ENCODE results near the gene TTN.

DNA sequence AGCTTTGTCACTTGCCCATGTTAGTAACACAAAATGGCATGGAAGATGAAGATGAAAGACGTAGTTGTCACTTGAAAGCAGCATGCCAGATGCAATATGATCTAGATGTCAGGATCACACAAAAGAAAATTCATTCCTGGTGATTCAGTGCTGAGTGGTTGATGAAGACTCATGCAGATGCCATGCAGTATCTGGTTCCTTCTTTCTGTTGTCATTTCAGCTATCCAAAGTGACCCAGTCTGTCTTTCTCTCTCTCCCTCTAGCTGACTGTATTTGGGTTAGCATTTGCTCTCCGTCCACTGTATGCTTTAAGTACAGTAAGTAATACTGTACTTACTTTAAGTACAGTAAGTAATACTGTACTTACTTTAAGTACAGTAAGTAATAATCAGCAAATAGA is 50.4 kb downstream of the TTN start:
- TF ChIP-seq, protein P1, sequence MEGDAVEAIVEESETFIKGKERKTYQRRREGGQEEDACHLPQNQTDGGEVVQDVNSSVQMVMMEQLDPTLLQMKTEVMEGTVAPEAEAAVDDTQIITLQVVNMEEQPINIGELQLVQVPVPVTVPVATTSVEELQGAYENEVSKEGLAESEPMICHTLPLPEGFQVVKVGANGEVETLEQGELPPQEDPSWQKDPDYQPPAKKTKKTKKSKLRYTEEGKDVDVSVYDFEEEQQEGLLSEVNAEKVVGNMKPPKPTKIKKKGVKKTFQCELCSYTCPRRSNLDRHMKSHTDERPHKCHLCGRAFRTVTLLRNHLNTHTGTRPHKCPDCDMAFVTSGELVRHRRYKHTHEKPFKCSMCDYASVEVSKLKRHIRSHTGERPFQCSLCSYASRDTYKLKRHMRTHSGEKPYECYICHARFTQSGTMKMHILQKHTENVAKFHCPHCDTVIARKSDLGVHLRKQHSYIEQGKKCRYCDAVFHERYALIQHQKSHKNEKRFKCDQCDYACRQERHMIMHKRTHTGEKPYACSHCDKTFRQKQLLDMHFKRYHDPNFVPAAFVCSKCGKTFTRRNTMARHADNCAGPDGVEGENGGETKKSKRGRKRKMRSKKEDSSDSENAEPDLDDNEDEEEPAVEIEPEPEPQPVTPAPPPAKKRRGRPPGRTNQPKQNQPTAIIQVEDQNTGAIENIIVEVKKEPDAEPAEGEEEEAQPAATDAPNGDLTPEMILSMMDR (conservative IDR thresholded peaks at IDR 0.05; ENCODE audit: low read length), result no peak
- TF ChIP-seq EZH2phosphoT487 (IDR thresholded peaks at IDR 0.05; ENCODE audit: borderline replicate concordance, low read depth, low read length), result no peak
